Suppressor macrophage (primary cell): ENCODE data around the gene PRKN.
A peak's percentile ranks its signal among the peaks of the same experiment; 100 is the strongest.

Source experiments
- DNase-seq, 4 experiments: peaks; one replicate each; pipeline ENCODE4 v3.0.0-alpha.2; 2020 to 2022

PRKN gene

GRCh38 chr6:162178666-162179065, 548.9 kb downstream of the PRKN start:
- no peak for DNase-seq

DNA sequence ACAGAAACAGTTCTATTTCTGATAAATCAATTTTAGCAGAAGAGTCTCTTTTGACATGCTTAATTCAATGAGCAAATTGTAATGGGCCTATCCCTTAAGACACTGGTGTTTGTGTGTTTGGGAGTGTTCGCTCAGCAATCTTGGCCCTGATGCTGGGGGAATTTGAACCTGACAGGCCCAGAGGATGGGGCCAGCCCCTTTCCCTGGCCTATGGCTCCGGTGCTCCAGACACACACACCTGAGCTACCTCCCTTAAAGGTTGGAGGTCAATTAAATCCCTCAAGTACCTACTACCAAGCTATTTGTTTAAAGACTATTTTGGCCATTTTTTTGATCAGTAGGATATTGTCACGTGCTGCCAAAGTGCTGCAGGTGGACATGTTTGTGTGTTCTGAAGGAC, 549.3 kb downstream of the PRKN start:
- DNase-seq: no peak

- peak in 1 of 4 experiments; percentile 19 for DNase-seq
Measured at GRCh38 chr6:162177746-162178145, 549.8 kb downstream of the PRKN start.

DNA sequence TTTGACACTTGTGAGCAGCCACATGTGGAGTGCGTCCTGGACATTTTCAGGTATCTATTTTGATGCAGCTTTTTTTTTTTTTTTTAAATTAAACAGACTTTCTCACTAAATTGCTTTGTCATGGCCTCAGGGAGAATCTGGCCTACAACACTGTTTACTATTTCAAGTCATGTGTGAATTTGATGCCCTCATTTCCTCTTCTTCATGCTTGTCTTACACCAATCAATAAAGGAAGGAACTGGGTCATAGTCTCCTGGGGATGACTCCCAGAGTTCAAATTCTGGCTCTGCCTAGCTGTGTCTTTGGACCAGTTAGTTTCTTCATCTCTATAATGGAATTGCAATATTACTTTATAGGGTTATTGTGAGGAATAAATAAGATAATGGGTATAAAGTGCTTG, 554.1 kb downstream of the PRKN start:
- peak; percentile 36 to 72 (median 64) for DNase-seq

DNA sequence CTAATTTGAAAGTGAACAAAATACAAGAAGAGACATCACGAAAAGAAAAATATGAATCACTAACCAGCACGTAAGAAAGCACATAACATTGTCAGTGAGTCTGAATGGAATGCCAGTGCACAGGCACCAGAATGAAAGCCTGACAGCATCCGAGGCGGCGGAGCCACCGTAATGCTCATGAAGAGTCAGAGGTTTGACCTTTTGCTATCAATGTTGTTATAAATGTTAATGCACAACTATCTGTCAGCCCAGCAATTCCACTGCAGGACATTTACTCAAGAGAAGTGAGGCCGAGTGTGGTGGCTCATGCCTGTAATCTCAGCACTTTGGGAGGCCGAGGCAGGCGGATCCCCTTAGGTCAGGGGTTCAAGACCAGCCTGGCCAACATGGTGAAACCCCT, 562.1 kb downstream of the PRKN start:
- DNase-seq: no peak

GRCh38 chr6:162157167-162157870, 570.2 kb downstream of the PRKN start:
- peak in 3 of 4 experiments; percentile 23 to 55 (median 45) for DNase-seq

GRCh38 chr6:162156146-162156545, 571.4 kb downstream of the PRKN start:
- DNase-seq: peak; percentile 28 to 61 (median 56)

DNA sequence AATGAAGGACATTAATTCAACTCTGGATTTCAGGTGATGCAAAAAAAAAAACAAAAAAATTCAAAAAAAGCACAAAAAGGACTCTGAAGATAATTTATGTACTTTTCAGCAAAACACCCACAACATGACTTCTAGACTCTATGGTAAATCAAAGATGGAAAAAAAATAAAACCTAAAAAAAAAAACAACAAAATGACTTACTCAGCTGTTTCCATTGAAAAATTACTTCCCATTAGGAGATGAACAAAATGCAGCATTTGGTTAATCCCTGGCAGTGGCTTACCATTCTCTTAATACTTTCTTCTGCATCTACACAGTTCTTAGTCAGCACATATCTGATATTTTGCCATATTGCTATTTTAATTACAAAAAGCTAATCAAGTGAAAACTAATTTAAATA, 572.6 kb downstream of the PRKN start:
- DNase-seq: peak in 2 of 4 experiments; percentile 22 to 31

DNA sequence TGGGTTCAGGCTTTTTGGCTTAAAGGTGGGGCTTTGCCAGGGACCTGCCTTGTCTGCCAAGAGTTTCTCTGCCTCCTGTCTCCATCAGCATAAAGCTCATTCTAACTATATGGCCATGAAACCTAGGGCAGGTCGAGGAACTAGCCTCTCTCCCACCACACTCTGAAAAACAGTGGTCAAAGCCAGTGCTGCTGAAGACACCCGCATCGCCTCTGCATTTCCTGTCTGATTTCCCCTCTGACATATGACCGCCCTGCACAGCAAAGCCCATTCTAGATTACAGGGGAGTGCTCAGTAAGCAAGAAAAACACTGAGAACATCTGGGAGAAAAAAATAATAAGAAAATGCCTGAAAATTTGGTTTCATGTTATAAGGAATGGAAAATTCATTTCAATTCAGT, 573.6 kb downstream of the PRKN start:
- peak; percentile 48 to 80 (median 79) for DNase-seq

GRCh38 chr6:162153120-162153519, 574.4 kb downstream of the PRKN start:
- peak; percentile 19 to 55 (median 44) for DNase-seq

- peak; percentile 26 to 79 (median 66) for DNase-seq
Measured at GRCh38 chr6:162151021-162151665, 576.4 kb downstream of the PRKN start.

- DNase-seq: no peak
Measured at GRCh38 chr6:162150295-162150694, 577.3 kb downstream of the PRKN start.

DNA sequence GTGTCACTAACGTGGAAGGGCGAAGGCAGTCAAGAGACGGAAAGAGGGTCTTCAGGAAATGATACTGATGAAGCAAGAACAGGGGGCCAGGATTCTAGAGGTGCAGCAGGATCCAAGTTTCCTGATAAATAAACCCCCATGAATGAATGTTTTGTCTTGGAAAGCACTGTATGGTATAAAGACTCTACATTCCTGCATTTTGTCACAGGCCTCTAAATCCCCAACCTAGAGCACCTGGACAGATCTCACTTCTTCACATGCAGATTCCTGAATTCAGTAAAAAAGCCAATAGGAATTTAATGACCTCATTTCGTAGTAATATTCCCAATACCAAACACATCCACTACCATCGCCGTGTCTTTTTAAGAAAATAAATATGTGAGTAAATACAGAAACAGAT, 577.8 kb downstream of the PRKN start:
- DNase-seq: no peak

- DNase-seq: no peak
Measured at GRCh38 chr6:162147805-162148204, 579.8 kb downstream of the PRKN start.

DNA sequence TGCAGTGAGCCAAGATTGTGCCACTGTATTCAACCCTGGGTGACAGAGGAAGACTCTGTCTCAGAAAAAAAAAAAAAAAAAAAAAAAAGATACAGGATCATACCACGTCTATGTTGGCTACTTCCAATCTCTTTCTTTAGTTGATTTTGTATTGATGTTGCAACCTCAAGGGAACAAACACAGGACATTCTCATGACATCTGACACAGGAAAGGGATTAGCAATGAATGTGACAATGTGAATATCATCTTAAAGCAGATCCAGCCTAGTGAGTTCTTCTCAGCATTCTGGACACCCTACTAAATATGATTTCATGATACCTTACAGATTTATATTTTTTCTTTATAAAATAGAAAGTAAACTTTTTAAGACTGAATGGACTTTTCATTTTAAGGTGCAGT, 580.3 kb downstream of the PRKN start:
- peak in 2 of 4 experiments; percentile 40 to 51 for DNase-seq

GRCh38 chr6:162140251-162140852, 587.2 kb downstream of the PRKN start:
- peak; percentile 49 to 82 (median 70) for DNase-seq

DNA sequence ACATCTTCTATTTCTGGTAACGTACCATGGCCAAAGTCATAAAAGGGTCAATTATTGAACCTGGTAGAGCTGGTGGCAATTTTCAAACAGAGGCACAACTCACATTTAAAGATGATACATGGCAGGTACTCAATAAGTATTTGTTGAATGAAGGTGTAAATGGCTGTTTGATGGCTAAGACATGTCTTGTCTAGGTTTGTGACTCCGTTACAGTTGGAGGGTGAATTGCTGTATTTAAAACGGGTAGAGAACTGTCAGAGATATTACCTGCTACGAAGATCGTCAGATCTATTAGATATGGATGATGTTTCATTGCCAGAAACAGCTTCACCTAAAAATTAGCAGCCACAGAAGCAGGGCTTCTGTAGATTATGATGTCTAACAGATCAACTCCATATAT, 601.9 kb downstream of the PRKN start:
- DNase-seq: no peak

DNA sequence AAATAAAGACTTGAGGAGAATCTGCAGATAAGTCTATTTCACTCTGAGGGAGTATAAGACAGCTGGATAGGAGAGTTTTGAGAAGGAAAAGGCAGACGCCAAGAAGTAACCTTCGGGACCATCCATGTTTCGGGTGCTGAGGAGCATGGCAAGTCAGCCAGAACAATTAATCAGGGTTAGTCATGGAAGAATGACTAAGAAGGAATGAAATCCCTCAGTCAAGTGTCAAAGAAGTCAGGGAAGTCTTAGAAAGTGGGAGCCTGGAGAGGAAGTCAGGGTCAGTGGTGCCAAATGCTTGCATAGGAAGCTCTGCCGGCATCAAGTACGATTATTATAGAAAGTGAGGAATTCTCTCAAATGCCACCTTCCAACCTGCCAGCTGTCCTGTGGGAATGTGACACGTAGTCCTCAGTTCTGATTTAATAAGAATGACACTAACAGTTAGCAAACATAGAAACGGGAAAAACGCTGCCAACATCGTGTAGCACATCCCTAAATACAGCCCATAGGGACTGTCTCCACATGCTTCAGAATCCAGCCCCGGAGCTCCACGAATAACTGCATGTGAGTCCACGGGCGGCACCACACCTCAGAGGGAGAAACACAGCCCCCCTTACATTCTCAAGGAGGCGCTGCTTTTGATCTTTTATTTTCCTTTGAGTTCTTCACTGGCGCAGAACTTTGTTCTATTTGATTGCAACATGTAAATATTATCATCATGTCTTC, 602.7 kb downstream of the PRKN start:
- DNase-seq: peak in 2 of 4 experiments; percentile 16 to 18

- DNase-seq: peak in 3 of 4 experiments; percentile 32 to 56 (median 36)
Measured at GRCh38 chr6:162123797-162124196, 603.8 kb downstream of the PRKN start.

GRCh38 chr6:162119341-162119740, 608.2 kb downstream of the PRKN start:
- DNase-seq: peak; percentile 75 to 90 (median 85)

DNA sequence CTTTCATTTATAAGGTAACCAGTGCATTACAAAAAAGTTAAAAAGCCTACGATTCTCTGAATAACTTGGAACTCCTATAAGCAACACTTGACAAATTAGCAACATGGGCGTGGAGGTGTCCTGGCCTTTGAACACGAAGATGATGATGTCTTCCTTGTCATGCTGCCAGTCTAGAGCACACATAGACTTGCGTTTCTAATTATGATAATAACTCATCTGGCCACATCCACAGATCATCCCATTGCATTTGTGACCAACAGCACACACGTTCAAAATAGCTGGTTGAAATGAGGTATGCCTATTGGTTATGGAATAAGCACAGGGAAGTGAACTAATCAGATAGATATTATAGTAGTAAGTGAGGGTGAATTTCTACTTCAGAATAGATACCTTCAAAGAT, 608.9 kb downstream of the PRKN start:
- no peak for DNase-seq

- no peak for DNase-seq
Measured at GRCh38 chr6:162116902-162117525, 610.6 kb downstream of the PRKN start.
